HG02678 (cell line): Measurements from ENCODE around the gene PNPT1.
"Not testable (repeated sequence)": the region's sequence is repeated elsewhere in the genome, so short reads cannot be mapped to it uniquely, and the experiment has no call there.

Experiments used
- ATAC-seq: cut with Tn5 transposase; IDR thresholded peaks from one replicate; pipeline ENCODE4 v1.9.1; 2021; ENCODE audit warnings: mild to moderate bottlenecking, moderate library complexity; ENCODE audit not compliant: unreplicated experiment

Gene PNPT1

GRCh38 chr2:55693181-55694125 is at the start of gene PNPT1:
Gene PNPT1, minus strand, starts transcription at chr2:55693844. Its CDS starts 21 bp downstream, at chr2:55693823.
- peak; percentile 100 for ATAC-seq

- ATAC-seq: no peak
These were observed 49.4 kb upstream of the PNPT1 start for GRCh38 chr2:55742996-55743395.

- ATAC-seq: not testable (repeated sequence)
These were observed 42.4 kb upstream of the PNPT1 start for GRCh38 chr2:55736019-55736536.

GRCh38 chr2:55734726-55735125 is 41.1 kb upstream of the PNPT1 start:
- no peak for ATAC-seq

GRCh38 chr2:55733335-55733734 is 39.7 kb upstream of the PNPT1 start:
- no peak for ATAC-seq

- ATAC-seq: no peak
These were observed 39.2 kb upstream of the PNPT1 start for GRCh38 chr2:55732854-55733253.

- no peak for ATAC-seq
These were observed 35.6 kb upstream of the PNPT1 start for GRCh38 chr2:55729136-55729685.

- no peak for ATAC-seq
These were observed 28.1 kb upstream of the PNPT1 start for GRCh38 chr2:55721596-55722215.

GRCh38 chr2:55720417-55720816 is 26.8 kb upstream of the PNPT1 start:
- ATAC-seq: no peak

GRCh38 chr2:55719852-55720251 is 26.2 kb upstream of the PNPT1 start:
- ATAC-seq: no peak

GRCh38 chr2:55718165-55719008 is 24.7 kb upstream of the PNPT1 start:
- peak; percentile 73 for ATAC-seq

- ATAC-seq: no peak
These were observed 22.0 kb upstream of the PNPT1 start for GRCh38 chr2:55715626-55716025.

GRCh38 chr2:55715178-55715577 is 21.5 kb upstream of the PNPT1 start:
- ATAC-seq: not testable (repeated sequence)

- ATAC-seq: no peak
These were observed 18.9 kb upstream of the PNPT1 start for GRCh38 chr2:55712477-55713060.

GRCh38 chr2:55710025-55710424 is 16.4 kb upstream of the PNPT1 start:
- no peak for ATAC-seq

- ATAC-seq: no peak
These were observed 14.1 kb upstream of the PNPT1 start for GRCh38 chr2:55707751-55708150.

GRCh38 chr2:55706258-55706657 is 12.6 kb upstream of the PNPT1 start:
- not testable (repeated sequence) for ATAC-seq

- ATAC-seq: no peak
These were observed 11.5 kb upstream of the PNPT1 start for GRCh38 chr2:55705027-55705653.

- ATAC-seq: no peak
These were observed 9.7 kb upstream of the PNPT1 start for GRCh38 chr2:55703350-55703749.

- ATAC-seq: not testable (repeated sequence)
These were observed 904 bp downstream of the PNPT1 start for GRCh38 chr2:55692740-55693139.
